ENCODE data around the gene ADAMTS19.

DNA sequence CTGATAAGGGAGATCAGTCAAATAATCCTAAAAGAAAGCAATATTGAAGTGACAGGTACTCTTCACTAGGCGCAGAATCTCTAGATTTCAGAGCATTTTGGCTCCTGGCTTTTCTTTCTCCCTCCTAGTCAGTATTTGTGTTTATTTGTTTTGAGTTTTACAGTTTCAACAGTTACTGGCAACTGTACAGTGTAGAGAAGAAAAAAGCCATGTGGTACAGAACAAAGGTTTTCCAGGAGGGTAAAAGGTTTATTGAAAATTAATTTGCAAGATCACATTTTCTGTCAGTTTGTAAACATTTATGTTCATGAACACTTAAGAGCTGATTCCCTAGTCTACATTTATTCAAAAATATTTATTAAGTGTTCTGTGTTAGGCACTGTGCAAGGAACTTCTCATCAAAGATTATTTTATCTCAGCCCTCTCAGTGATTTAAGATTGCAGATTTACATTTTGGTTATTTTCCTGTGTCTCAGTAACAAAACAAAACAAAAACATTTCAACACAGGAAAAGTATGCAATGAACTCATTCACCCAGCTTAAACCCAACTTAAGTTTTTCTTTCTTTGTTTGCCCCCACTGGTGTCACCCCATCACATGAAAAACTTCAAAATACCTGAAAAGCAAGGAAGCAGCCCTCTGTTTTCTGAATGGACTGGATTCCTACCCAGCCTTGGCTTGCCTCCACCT lies 300.7 kb downstream of the ADAMTS19 start:
- TF ChIP-seq POLR2A (IDR thresholded peaks at IDR 0.05) (no peak), POLR2AphosphoS5 (IDR thresholded peaks at IDR 0.05) (no peak)
- TF ChIP-seq, protein P1, sequence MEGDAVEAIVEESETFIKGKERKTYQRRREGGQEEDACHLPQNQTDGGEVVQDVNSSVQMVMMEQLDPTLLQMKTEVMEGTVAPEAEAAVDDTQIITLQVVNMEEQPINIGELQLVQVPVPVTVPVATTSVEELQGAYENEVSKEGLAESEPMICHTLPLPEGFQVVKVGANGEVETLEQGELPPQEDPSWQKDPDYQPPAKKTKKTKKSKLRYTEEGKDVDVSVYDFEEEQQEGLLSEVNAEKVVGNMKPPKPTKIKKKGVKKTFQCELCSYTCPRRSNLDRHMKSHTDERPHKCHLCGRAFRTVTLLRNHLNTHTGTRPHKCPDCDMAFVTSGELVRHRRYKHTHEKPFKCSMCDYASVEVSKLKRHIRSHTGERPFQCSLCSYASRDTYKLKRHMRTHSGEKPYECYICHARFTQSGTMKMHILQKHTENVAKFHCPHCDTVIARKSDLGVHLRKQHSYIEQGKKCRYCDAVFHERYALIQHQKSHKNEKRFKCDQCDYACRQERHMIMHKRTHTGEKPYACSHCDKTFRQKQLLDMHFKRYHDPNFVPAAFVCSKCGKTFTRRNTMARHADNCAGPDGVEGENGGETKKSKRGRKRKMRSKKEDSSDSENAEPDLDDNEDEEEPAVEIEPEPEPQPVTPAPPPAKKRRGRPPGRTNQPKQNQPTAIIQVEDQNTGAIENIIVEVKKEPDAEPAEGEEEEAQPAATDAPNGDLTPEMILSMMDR (IDR thresholded peaks at IDR 0.05): no peak
